Ascending aorta (tissue), 2 donors: ENCODE measurements around the gene TTC13. TPM values are rescaled to one million over a fixed set of nuclear protein-coding genes. Genes with fewer than 3 reads are reported as not detected.

Source experiments
- DNase-seq, 2 donors: peaks; one replicate each; pipeline ENCODE4 v3.0.0-alpha.2; 2019; ENCODE audit warnings: low spot score in 2 of 2
- H3K27ac ChIP-seq, 2 donors: fragments of 200-600 bp; sonication (generic); one replicate each; pipeline ENCODE4 v1.5.1; 2016 to 2017; ENCODE audit warnings: mild to moderate bottlenecking in 1 of 2
- H3K27me3 ChIP-seq: fragments of 200-600 bp; sonication (generic); one replicate; pipeline ENCODE4 v1.5.1; 2017
- H3K36me3 ChIP-seq, 2 donors: fragments of 200-600 bp; sonication (generic); one replicate each; pipeline ENCODE4 v1.5.1; 2016
- H3K4me1 ChIP-seq, 2 donors: fragments of 200-600 bp; sonication (generic); one replicate each; pipeline ENCODE4 v1.5.1; 2016 to 2017; ENCODE audit warnings: mild to moderate bottlenecking in 1 of 2
- H3K4me3 ChIP-seq, 2 donors: fragments of 200-600 bp; sonication (generic); one replicate each; pipeline ENCODE4 v1.5.1; 2016 to 2017; ENCODE audit warnings: mild to moderate bottlenecking in 1 of 2
- H3K9me3 ChIP-seq, 2 donors: fragments of 200-600 bp; sonication (generic); one replicate each; pipeline ENCODE4 v1.5.1; 2016
- intact Hi-C: fragments of 100-400 bp; cut with DNase I; formaldehyde crosslinking; loops from one replicate; pipeline ENCODE4 v1.15.1; 2023
- total RNA-seq: library from RNA; depleted of rRNA; stranded (reverse); fragments of >200 nt; gene quantifications from one replicate; pipeline ENCODE4 v1.1.0, GENCODE V29; 2016
- TF ChIP-seq, protein P1 (sequence below), 3 experiments: fragments of 200-600 bp in 2 of 3; fragments of 450-650 bp in 1 of 3; sonication (generic) in 2 of 3; IDR thresholded peaks; one replicate each; pipeline ENCODE4 v1.5.1; 2016 to 2019; ENCODE audit warnings: antibody characterized with exemption in 3 of 3, mild to moderate bottlenecking in 1 of 3, moderate library complexity in 1 of 3

Gene TTC13
- total RNA-seq, 1 donor from 2014 or later: 21.5 TPM

DNA sequence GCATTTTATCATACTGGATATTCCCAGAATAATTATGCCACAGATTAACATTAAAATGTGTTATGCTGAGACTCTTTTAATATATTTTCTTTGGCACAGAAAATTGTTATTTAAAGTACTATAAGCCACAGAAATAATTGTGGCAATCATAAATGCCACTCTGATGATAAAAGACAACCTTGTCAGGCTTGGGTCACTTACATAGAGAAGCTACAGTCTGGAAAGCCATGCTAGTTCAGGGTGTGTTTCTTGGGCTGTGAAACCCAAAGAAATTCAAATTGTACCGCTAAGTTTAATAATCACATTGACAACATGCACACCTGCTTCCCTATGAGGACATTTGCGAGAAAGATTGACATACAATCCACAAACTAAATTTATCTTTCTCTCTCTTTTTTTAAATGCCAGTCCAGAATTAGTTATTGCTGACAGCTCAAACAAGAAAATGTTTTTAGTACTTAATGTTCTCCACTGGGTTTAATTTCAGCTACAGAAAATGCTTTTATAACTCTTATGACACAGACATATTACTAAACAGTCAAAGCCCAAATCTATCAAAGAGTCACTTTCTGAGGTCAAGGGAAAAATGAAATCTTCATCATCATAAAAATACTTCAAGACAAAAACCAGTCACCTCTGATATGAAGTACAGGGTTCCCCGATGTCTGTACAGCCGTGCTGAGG lies 38.7 kb downstream of the TTC13 start:
- intact Hi-C loops: no loop called here
- TF ChIP-seq, protein P1, sequence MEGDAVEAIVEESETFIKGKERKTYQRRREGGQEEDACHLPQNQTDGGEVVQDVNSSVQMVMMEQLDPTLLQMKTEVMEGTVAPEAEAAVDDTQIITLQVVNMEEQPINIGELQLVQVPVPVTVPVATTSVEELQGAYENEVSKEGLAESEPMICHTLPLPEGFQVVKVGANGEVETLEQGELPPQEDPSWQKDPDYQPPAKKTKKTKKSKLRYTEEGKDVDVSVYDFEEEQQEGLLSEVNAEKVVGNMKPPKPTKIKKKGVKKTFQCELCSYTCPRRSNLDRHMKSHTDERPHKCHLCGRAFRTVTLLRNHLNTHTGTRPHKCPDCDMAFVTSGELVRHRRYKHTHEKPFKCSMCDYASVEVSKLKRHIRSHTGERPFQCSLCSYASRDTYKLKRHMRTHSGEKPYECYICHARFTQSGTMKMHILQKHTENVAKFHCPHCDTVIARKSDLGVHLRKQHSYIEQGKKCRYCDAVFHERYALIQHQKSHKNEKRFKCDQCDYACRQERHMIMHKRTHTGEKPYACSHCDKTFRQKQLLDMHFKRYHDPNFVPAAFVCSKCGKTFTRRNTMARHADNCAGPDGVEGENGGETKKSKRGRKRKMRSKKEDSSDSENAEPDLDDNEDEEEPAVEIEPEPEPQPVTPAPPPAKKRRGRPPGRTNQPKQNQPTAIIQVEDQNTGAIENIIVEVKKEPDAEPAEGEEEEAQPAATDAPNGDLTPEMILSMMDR (IDR thresholded peaks at IDR 0.05): no peak
- H3K36me3 ChIP-seq: peaks cover 0 to under 1% of the 10 kb centered on the region in 2 donors
- H3K27ac ChIP-seq: peak overlapping the region; percentile 75 to 79
- H3K4me3 ChIP-seq: peak overlapping the region in 1 of 2 donors; percentile 4
- no peaks in the 10 kb centered on the region for H3K27me3 ChIP-seq
- peaks cover 4 to 12% of the 10 kb centered on the region in 2 donors for H3K4me1 ChIP-seq
- H3K9me3 ChIP-seq: no peaks in the 10 kb centered on the region
- no peak for DNase-seq

DNA sequence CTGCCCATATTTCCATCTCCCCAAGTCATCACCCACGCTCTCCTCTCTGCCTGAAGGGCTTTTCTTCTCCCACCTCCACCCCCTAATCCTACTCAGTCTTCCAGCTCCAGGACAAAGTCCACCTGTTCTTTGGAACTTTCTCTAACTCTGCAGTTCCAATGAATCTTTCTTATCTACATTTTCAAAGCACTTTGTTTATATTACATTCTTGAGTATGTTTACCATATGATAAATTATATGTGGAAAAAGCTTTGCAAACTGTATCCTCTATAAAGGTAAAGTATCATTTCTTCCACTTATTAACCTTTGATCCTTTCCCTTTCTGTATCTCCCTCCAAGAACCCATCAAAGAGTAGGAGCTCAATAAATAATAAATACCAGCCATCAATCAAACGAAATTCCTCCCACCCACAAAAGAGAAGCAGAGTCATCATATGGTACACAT lies 39.7 kb downstream of the TTC13 start:
- Histone ChIP-seq H3K36me3 (no peaks in the 10 kb centered on the region), H3K9me3 (no peaks in the 10 kb centered on the region), H3K4me1 (peaks cover 4 to 12% of the 10 kb centered on the region in 2 donors), H3K27ac (peak overlapping the region; percentile 75 to 79), H3K27me3 (no peaks in the 10 kb centered on the region), H3K4me3 (no peak overlapping the region)
- DNase-seq: no peak
- intact Hi-C loops: no loop called here
- TF ChIP-seq, protein P1 (IDR thresholded peaks at IDR 0.05): no peak

DNA sequence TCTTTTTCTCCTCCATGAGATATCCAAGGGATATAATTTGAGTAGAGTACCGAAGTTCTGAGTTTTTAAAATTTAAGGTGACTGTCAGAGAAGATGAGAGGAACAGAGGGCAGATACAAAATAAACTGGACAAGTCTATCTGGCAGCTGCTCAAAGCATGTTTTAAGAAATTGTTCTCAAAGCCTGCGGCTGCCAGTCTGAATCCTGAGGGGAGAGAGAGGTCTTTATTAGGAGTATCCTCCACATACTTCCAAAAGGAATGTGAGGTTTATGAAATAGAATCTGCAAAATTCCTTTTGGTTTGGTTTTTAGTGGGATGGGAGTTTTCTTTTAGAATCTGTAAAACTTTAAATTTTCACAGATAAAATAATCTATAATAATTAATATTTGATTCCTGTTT lies 41.3 kb downstream of the TTC13 start:
- Histone ChIP-seq H3K9me3 (no peaks in the 10 kb centered on the region), H3K27ac (no peak overlapping the region), H3K4me1 (peaks cover 4 to 12% of the 10 kb centered on the region in 2 donors), H3K27me3 (no peaks in the 10 kb centered on the region), H3K36me3 (peaks cover 4 to 9% of the 10 kb centered on the region in 2 donors), H3K4me3 (no peak overlapping the region)
- no peak for DNase-seq
- intact Hi-C loops: no loop called here
- TF ChIP-seq, protein P1 (IDR thresholded peaks at IDR 0.05): no peak

DNA sequence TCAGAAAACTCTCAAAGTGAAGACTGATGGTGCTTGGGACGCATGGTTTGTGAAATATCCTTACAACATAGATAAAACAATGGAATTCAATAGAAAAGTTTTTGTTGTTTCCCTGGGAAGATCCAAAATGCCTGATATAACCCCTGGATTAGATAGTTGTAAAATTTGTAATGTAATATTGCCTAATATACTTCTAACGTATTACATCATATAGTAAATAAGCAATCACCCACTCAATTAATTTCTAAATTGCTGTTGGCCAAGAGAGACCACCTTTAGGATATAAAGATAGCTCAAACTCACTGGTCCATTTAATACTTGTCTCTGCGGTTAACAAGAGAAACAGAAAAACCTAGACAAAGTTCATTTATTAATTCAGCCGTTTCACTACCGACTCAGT lies 42.2 kb downstream of the TTC13 start:
- TF ChIP-seq, protein P1 (IDR thresholded peaks at IDR 0.05): no peak
- Histone ChIP-seq H3K36me3 (peaks cover 4 to 12% of the 10 kb centered on the region in 2 donors), H3K4me1 (peaks cover 4 to 11% of the 10 kb centered on the region in 2 donors), H3K27me3 (no peaks in the 10 kb centered on the region), H3K27ac (no peak overlapping the region), H3K9me3 (no peaks in the 10 kb centered on the region), H3K4me3 (no peak overlapping the region)
- no peak for DNase-seq
- intact Hi-C loops: no loop called here

DNA sequence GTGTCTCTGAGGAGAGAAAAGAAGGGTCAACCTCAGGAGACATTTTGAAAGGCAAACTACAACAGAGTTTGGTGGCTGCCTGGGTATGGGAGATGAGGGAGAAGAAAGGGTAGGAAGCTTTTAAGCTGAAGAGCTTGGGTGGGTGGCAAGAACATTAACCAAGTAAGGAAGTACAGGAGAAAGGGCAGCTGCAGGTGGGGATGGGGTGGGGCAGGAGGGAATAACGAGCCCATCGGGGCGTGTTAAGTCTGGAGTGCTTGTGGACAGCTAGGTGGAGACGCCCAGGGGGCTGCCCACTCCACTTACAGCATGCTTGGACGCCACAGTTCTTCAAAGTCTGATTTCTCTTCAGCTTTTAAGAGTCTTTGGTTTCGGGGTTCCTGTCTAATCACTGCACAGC lies 42.8 kb downstream of the TTC13 start:
- intact Hi-C loops: no loop called here
- H3K9me3 ChIP-seq: no peaks in the 10 kb centered on the region
- H3K27me3 ChIP-seq: no peaks in the 10 kb centered on the region
- H3K36me3 ChIP-seq: peaks cover 9 to 17% of the 10 kb centered on the region in 2 donors
- H3K4me3 ChIP-seq: no peak overlapping the region
- H3K4me1 ChIP-seq: peaks cover 0 to 6% of the 10 kb centered on the region in 2 donors
- no peak for DNase-seq
- no peak overlapping the region for H3K27ac ChIP-seq
- TF ChIP-seq, protein P1 (IDR thresholded peaks at IDR 0.05): no peak
